Measurements from ENCODE around the gene SYTL4. TPM values are rescaled to one million over a fixed set of nuclear protein-coding genes. Genes with fewer than 3 reads are reported as not detected.

The SYTL4 gene
- total and polyA plus RNA-seq, 2 experiments from 2014 or later: 0.28 TPM; not detected in 1

GRCh38 chrX:100635040-100635439 lies 96.9 kb downstream of the SYTL4 start:
- Mint-ChIP-seq H3K27ac (no peak overlapping the region), H3K4me3 (peak overlapping the region; percentile 92), H3K27me3 (ENCODE audit: insufficient read depth, low read depth, poor library complexity) (no peaks in the 10 kb centered on the region), H3K36me3 (ENCODE audit: low read depth) (peaks cover 37% of the 10 kb centered on the region; the same call in 2 of the 3 replicates), H3K9me3 (no peaks in the 10 kb centered on the region), H3K4me1 (peaks cover 8% of the 10 kb centered on the region; the same call in 2 of the 3 replicates)
- H3K79me2 ChIP-seq (replicated peaks; ENCODE audit: insufficient read depth): peaks cover 6% of the 10 kb centered on the region; the same call in 1 of the 2 replicates
- H3K27ac ChIP-seq (ENCODE audit: low read depth): no peak overlapping the region
- no peak for TF ChIP-seq NANOG (IDR thresholded peaks at IDR 0.05; ENCODE audit: borderline replicate concordance)
- TF ChIP-seq REST (IDR thresholded peaks at IDR 0.05; ENCODE audit: unreplicated experiment): no peak
- TF ChIP-seq ETS1 (IDR thresholded peaks at IDR 0.05): no peak
- TF ChIP-seq CTCF (conservative IDR thresholded peaks at IDR 0.05; ENCODE audit: low read depth in 2 of 2): no peak
- TF ChIP-seq EZH2phosphoT487 (IDR thresholded peaks at IDR 0.05; ENCODE audit: unreplicated experiment): no peak
- TF ChIP-seq JUNB (IDR thresholded peaks at IDR 0.05; ENCODE audit: unreplicated experiment): no peak
- TF ChIP-seq ZNF331 (CRISPR knock-in tag; IDR thresholded peaks at IDR 0.05; ENCODE audit: low read depth): no peak
- TF ChIP-seq EZH2 (IDR thresholded peaks at IDR 0.05; ENCODE audit: low read depth, unreplicated experiment): no peak
- no peak for TF ChIP-seq ZNF114 (CRISPR knock-in tag; IDR thresholded peaks at IDR 0.05)
- TF ChIP-seq POLR2AphosphoS5 (IDR thresholded peaks at IDR 0.05; ENCODE audit: low read depth): no peak
- peaks cover 3% of the 10 kb centered on the region; the same call in 1 of the 2 replicates for H3K36me3 ChIP-seq (ENCODE audit: insufficient read depth)
- H3K4me2 ChIP-seq: peak overlapping the region; percentile 83
- H3K9me2 ChIP-seq (ENCODE audit: insufficient read depth): no peaks in the 10 kb centered on the region
- peaks cover 3% of the 10 kb centered on the region for H3K4me1 ChIP-seq (ENCODE audit: insufficient read depth)
- H3K27me3 ChIP-seq (ENCODE audit: insufficient read depth): no peaks in the 10 kb centered on the region
- ATAC-seq: no peak
- DNase-seq (ENCODE audit: low spot score): no peak
- H2AFZ ChIP-seq: no peak overlapping the region
- no peaks in the 10 kb centered on the region for H4K20me1 ChIP-seq (replicated peaks; ENCODE audit: insufficient read depth)
- peak overlapping the region; percentile 65 for H3K4me3 ChIP-seq
- H3F3A ChIP-seq (replicated peaks; ENCODE audit: low read depth): no peaks in the 10 kb centered on the region
